Breast epithelium (tissue), 4 donors: ENCODE measurements around the gene HOXB2. TPM values are rescaled to one million over a fixed set of nuclear protein-coding genes. Genes with fewer than 3 reads are reported as not detected.

Experiments used
- DNase-seq, 2 donors: peaks; one replicate each; pipeline ENCODE4 v3.0.0-alpha.2; 2019; ENCODE audit warnings: low spot score in 2 of 2
- H3K27ac ChIP-seq, 2 donors: fragments of 200-600 bp; sonication (generic) in 1 of 2; one replicate each; pipeline ENCODE4 v1.5.1; 2016 to 2019; ENCODE audit warnings: mild to moderate bottlenecking in 1 of 2
- H3K27me3 ChIP-seq, 2 donors: fragments of 200-600 bp; sonication (generic) in 1 of 2; one replicate each; pipeline versions ENCODE4 v1.5.1 to v1.6.0; 2017 to 2019; ENCODE audit warnings: control low read depth in 1 of 2, mild to moderate bottlenecking in 1 of 2
- H3K36me3 ChIP-seq: fragments of 200-600 bp; one replicate; pipeline ENCODE4 v1.5.1; 2019
- H3K4me1 ChIP-seq, 2 donors: fragments of 200-600 bp; sonication (generic); one replicate each; pipeline ENCODE4 v1.5.1; 2016 to 2019; ENCODE audit warnings: control low read depth in 1 of 2
- H3K4me3 ChIP-seq, 3 donors: fragments of 200-600 bp; sonication (generic); 1 replicate in 2 of 3; 2 replicates in 1 of 3; pipeline ENCODE4 v1.5.1; 2016 to 2019; ENCODE audit warnings: mild to moderate bottlenecking in 3 of 3, moderate library complexity in 2 of 3
- H3K9me3 ChIP-seq, 2 donors: fragments of 200-600 bp; sonication (generic) in 1 of 2; one replicate each; pipeline ENCODE4 v1.5.1; 2016 to 2019; ENCODE audit warnings: control low read depth in 1 of 2
- POLR2A ChIP-seq: fragments of 450-650 bp; IDR thresholded peaks from one replicate; pipeline ENCODE4 v1.6.1; 2016; ENCODE audit warnings: antibody characterized with exemption, mild to moderate bottlenecking, moderate library complexity
- POLR2AphosphoS5 ChIP-seq, 3 donors: sonication (generic); formaldehyde crosslinking; IDR thresholded peaks; one replicate each; pipeline ENCODE4 v1.6.1; 2017; ENCODE audit warnings: antibody characterized with exemption in 3 of 3
- intact Hi-C: fragments of 100-400 bp; cut with DNase I; formaldehyde crosslinking; loops from one replicate; pipeline ENCODE4 v1.15.1; 2023; ENCODE audit warnings: low total_unique reads
- total RNA-seq, 3 donors: library from RNA; depleted of rRNA; stranded (reverse); fragments of >200 nt; gene quantifications; one replicate each; pipeline ENCODE4 v1.1.0, GENCODE V29; 2016
- TF ChIP-seq, protein P1 (sequence below), 3 donors: fragments of 450-650 bp; IDR thresholded peaks; one replicate each; pipeline ENCODE4 v1.5.1; 2016 to 2017; ENCODE audit warnings: antibody characterized with exemption in 3 of 3, mild to moderate bottlenecking in 3 of 3, moderate library complexity in 3 of 3

Gene HOXB2
- total RNA-seq, 3 donors from 2014 or later: 13.6 to 36.4 (median 19.6) TPM

DNA sequence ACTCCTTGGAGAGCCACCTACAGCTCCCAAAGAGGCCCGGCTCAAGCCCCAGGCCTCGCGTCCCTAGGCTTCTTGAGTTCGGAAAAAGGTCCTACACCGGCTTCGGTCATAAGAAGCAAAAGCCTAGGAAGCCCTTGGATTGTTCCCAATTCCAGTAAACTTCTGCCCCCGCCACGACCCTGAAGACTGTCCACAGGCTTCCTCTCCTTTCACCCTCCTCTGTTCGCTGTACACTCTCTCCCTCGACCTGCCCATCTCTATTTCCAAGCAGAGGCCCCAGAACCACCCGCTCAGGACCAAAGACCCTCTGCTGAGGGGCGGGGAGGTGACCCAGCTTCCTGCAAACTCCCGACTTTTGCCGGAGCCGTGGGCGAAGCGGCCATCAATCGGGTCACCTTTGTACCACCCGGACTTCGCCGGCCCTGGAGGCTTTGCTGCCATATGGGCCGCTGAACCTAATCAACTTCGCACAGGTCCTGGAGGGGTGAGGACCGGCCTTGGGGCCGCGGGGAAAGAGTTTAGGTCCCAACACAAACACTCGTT, 2.7 kb downstream of the HOXB2 start:
- peaks cover 0 to 14% of the 10 kb centered on the region in 2 donors for H3K27me3 ChIP-seq
- peaks cover 0 to 3% of the 10 kb centered on the region in 2 donors for H3K4me1 ChIP-seq
- intact Hi-C loops: loop anchor here (5.0 kb wide), 1 partner anchor 35 kb away; the partner anchor contains the start of gene HOXB4
- peak overlapping the region; percentile 89 to 93 for H3K27ac ChIP-seq
- no peaks in the 10 kb centered on the region for H3K9me3 ChIP-seq
- TF ChIP-seq, protein P1, sequence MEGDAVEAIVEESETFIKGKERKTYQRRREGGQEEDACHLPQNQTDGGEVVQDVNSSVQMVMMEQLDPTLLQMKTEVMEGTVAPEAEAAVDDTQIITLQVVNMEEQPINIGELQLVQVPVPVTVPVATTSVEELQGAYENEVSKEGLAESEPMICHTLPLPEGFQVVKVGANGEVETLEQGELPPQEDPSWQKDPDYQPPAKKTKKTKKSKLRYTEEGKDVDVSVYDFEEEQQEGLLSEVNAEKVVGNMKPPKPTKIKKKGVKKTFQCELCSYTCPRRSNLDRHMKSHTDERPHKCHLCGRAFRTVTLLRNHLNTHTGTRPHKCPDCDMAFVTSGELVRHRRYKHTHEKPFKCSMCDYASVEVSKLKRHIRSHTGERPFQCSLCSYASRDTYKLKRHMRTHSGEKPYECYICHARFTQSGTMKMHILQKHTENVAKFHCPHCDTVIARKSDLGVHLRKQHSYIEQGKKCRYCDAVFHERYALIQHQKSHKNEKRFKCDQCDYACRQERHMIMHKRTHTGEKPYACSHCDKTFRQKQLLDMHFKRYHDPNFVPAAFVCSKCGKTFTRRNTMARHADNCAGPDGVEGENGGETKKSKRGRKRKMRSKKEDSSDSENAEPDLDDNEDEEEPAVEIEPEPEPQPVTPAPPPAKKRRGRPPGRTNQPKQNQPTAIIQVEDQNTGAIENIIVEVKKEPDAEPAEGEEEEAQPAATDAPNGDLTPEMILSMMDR (IDR thresholded peaks at IDR 0.05): no peak
- no peak for TF ChIP-seq POLR2AphosphoS5 (IDR thresholded peaks at IDR 0.05)
- TF ChIP-seq POLR2A: no peak
- no peak for DNase-seq
- peak overlapping the region; percentile 57 to 95 (median 60) for H3K4me3 ChIP-seq
- H3K36me3 ChIP-seq: no peaks in the 10 kb centered on the region

DNA sequence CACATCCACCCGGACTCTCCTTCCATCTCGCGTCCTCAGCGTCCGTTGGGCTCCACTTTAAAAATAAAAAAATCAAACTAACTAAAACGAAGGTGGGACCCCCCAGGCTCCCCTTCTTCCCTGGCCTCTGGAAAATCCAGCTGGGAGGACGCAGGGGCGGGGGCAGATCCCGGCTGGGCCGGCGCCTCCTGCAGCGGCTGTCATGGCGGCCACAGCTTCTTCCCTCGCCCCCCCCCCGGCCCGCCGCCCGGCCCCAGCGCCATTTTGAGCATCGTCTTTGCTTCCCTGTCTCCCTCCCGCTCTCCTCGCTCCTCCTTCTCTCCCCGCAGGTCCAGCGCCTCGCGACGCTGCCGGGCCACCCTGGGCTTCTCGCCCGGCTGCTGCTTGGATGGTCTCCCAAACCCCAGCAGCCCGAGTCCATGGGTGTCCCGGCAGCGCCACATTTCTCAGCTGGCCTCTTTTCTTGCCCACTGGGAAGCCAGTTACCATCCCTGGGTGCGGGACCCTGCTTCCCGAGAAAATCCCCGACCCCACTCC, 3.3 kb downstream of the HOXB2 start:
- peak overlapping the region; percentile 57 to 95 (median 60) for H3K4me3 ChIP-seq
- peaks cover 0 to 14% of the 10 kb centered on the region in 2 donors for H3K27me3 ChIP-seq
- peaks cover 0 to 3% of the 10 kb centered on the region in 2 donors for H3K4me1 ChIP-seq
- no peaks in the 10 kb centered on the region for H3K36me3 ChIP-seq
- DNase-seq: peak in 1 of 2 donors; percentile 79
- intact Hi-C loops: loop anchor here (1.0 to 5.0 kb wide), 2 partner anchors 35 to 36 kb away; partner anchors contain the start of gene HOXB4
- TF ChIP-seq POLR2AphosphoS5 (IDR thresholded peaks at IDR 0.05) (peak; percentile 26 to 46 (median 30)), POLR2A (no peak)
- H3K27ac ChIP-seq: peak overlapping the region; percentile 89 to 93
- H3K9me3 ChIP-seq: no peaks in the 10 kb centered on the region

DNA sequence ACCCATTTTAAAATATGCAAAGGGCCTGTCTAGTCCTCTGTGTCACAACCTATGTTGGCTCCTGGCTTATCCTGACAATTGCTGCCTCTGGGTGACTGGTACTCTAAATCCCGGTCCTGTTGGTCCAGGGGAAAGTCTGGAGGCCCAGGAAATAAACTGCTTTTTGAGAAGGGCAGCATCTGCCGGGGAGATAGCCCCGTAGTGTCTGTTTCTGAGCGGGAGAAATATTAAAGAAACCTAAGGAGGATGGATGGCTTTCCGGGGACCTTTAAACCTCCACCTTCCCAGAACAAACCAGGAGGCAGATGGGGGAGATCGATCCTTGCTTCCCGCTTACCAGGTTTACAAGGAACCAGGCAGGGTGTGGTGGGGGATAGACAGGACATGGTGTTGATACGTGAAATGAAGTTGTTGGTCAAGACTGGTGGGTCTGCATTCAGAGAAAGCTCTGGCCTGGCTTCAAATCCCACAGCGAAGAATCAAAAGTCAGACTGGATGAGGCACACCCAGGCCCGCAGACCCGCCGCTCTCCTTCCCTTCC, 3.8 kb downstream of the HOXB2 start:
- H3K27ac ChIP-seq: peak overlapping the region; percentile 89 to 93
- peaks cover 0 to 3% of the 10 kb centered on the region in 2 donors for H3K4me1 ChIP-seq
- H3K27me3 ChIP-seq: peaks cover 0 to 14% of the 10 kb centered on the region in 2 donors
- intact Hi-C loops: loop anchor here (1.0 to 5.0 kb wide), 2 partner anchors 35 to 36 kb away; partner anchors contain the start of gene HOXB4
- no peaks in the 10 kb centered on the region for H3K36me3 ChIP-seq
- no peak for DNase-seq
- TF ChIP-seq, protein P1 (IDR thresholded peaks at IDR 0.05): no peak
- TF ChIP-seq POLR2AphosphoS5 (IDR thresholded peaks at IDR 0.05) (peak in 1 of 3 donors; percentile 7), POLR2A (no peak)
- H3K9me3 ChIP-seq: no peaks in the 10 kb centered on the region
- peak overlapping the region; percentile 57 to 95 (median 60) for H3K4me3 ChIP-seq

DNA sequence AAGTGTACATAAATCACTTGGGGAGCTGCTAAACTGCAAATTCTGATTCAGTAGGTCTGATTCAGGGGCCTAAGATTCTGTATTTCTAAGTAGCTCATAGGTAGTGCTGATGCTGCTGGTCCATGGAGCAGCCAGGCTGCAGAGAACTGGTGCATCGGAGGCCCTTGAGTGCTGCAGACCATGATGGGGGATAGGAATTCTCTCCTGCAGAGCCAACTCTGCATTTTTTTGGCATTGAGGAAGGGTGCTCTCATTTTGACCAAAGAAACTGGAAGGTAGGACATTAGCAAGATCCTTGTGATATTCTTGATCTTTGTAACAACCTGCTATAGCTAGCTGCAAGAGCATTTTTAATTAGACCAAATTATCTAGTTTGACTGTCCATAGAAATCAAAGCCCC, 4.7 kb downstream of the HOXB2 start:
- peak overlapping the region in 1 of 2 donors; percentile 19 for H3K27ac ChIP-seq
- H3K4me3 ChIP-seq: no peak overlapping the region
- peaks cover 0 to 3% of the 10 kb centered on the region in 2 donors for H3K4me1 ChIP-seq
- intact Hi-C loops: loop anchor here (5.0 kb wide), 1 partner anchor 37 kb away; the partner anchor contains the start of gene HOXB4
- no peak for DNase-seq
- H3K27me3 ChIP-seq: peaks cover 0 to 14% of the 10 kb centered on the region in 2 donors
- no peaks in the 10 kb centered on the region for H3K36me3 ChIP-seq
- no peaks in the 10 kb centered on the region for H3K9me3 ChIP-seq
- TF ChIP-seq POLR2A (no peak), POLR2AphosphoS5 (IDR thresholded peaks at IDR 0.05) (no peak)
- TF ChIP-seq, protein P1 (IDR thresholded peaks at IDR 0.05): no peak

DNA sequence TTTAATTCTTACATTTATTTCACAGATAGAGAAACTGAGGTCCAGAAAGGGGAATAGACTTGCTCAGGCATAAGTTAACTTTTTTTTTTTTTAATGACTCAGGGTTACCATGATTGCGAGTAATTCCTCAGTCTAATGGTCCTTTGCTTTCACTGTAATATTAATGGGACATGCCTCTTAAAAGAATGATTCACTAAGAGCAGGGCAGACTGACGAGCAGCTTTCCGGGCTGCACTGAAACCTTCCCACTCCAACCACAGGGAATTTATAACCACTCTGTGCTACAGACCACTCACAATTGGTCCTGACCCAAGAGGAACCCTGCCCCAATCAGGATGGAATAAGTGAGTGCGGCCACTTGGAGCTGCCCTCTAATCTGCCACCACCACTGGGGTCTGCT, 5.7 kb downstream of the HOXB2 start:
- Histone ChIP-seq H3K4me1 (peaks cover 0 to 3% of the 10 kb centered on the region in 2 donors), H3K9me3 (no peaks in the 10 kb centered on the region), H3K27me3 (peaks cover 0 to 14% of the 10 kb centered on the region in 2 donors), H3K27ac (no peak overlapping the region), H3K36me3 (no peaks in the 10 kb centered on the region), H3K4me3 (no peak overlapping the region)
- TF ChIP-seq POLR2A: no peak
- TF ChIP-seq, protein P1 (IDR thresholded peaks at IDR 0.05): no peak
- TF ChIP-seq POLR2AphosphoS5 (IDR thresholded peaks at IDR 0.05): no peak
- DNase-seq: no peak
- intact Hi-C loops: no loop called here
